Measurements from ENCODE around the gene TRIM74.
"Not testable (repeated sequence)": the region's sequence is repeated elsewhere in the genome, so short reads cannot be mapped to it uniquely, and the experiment has no call there.

TRIM74 gene

DNA sequence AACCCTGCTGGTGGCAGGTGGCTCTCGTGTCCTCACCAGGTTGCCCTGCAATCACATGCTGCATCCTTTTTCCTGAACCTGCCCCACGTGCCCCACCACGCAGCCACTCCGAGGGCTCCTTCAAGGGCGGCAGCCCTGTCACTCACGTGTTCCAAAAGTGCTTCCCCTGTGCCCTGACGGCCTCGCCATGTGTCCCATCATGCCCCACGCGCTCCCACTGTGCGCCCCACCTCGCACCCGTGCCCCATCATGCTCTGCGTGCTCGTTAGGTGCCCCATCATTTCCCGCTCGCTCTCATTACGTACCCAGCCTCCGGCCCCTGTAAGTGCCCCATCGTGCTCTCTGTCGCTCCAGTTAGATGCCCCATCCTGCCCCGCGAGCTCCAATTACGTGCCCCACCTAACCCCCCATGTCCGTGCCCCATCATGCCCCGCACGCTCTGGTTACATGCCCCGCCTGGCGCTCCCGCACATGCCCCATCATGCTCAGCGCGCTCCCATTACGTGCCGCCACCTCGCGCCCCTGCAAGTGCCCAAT lies at the start of gene TRIM74:
Gene TRIM74, minus strand, starts transcription at position 487 of the 537 bp plus-strand sequence. CDS start 3,309 bp downstream, outside the sequence.
- not testable (repeated sequence) for DNase-seq (ENCODE audit: low read depth in 2 of 2)

GRCh38 chr7:73006491-73006890 lies 37.2 kb upstream of the TRIM74 start:
- not testable (repeated sequence) for DNase-seq (ENCODE audit: low read depth in 2 of 2)

- DNase-seq (ENCODE audit: low read depth in 2 of 2) = peak; percentile 77 to 85
These were observed 36.6 kb upstream of the TRIM74 start for GRCh38 chr7:73005693-73006447.

DNA sequence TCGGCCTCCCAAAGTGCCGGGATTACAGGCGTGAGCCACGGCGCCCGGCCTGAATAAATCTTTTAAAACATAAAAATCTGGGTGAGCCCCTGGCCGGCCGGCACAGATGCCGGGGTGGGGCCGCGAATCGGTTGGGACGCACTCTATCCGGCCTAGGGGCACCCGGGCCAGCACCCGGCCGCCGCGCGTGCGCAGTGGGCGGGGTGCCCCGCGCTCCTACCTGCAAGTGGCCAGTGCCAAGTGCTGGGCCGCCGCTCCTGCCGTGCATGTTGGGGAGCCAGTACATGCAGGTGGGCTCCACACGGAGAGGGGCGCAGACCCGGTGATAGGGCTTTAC lies 36.1 kb upstream of the TRIM74 start:
- peak; percentile 51 to 62 for DNase-seq (ENCODE audit: low read depth in 2 of 2)

GRCh38 chr7:72997887-72998468 lies 28.7 kb upstream of the TRIM74 start:
- DNase-seq (ENCODE audit: low read depth in 2 of 2) = not testable (repeated sequence)

- not testable (repeated sequence) for DNase-seq (ENCODE audit: low read depth in 2 of 2)
These were observed 28.2 kb upstream of the TRIM74 start for GRCh38 chr7:72997447-72997846.

DNA sequence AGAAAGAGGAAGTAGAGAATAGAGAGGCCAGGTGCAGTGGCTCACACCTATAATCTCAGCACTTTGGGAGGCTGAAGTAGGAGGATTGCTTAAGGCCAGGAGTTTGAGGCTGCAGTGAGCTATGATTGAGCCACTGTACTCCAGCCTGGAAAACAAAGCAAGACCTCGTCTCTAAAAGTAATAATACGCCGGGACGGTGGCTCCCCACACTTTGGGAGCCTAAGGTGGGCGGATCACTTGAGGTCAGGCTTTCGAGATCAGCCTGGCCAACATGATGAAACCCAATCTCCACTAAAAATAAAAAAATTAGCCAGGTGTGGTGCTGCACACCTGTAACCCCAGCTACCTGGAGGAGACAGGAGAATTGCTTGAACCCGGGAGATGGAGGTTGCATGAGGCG lies 26.2 kb upstream of the TRIM74 start:
- DNase-seq (ENCODE audit: low read depth in 2 of 2) = not testable (repeated sequence)

- DNase-seq (ENCODE audit: low read depth in 2 of 2) = not testable (repeated sequence)
These were observed 21.1 kb upstream of the TRIM74 start for GRCh38 chr7:72990146-72990913.

DNA sequence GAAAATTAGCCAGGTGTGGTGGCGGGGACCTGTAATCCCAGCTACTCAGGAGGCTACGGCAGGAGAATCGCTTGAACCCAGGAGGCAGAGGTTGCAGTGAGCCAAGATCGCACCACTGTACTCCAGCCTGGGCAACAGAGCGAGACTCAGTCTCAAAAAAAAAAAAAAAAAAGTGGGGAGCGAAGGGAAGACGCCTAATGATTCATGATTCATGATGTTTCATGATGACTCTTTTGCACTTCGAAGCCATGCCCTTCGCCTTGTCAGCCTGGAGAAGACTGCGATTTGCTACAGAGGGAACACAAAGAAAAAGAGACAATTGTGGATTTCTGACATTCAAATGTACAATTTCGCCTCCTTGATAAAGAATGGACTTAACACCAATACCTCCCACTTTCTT lies 12.8 kb upstream of the TRIM74 start:
- not testable (repeated sequence) for DNase-seq (ENCODE audit: low read depth in 2 of 2)

- DNase-seq (ENCODE audit: low read depth in 2 of 2) = not testable (repeated sequence)
These were observed 11.1 kb upstream of the TRIM74 start for GRCh38 chr7:72980382-72980781.

DNA sequence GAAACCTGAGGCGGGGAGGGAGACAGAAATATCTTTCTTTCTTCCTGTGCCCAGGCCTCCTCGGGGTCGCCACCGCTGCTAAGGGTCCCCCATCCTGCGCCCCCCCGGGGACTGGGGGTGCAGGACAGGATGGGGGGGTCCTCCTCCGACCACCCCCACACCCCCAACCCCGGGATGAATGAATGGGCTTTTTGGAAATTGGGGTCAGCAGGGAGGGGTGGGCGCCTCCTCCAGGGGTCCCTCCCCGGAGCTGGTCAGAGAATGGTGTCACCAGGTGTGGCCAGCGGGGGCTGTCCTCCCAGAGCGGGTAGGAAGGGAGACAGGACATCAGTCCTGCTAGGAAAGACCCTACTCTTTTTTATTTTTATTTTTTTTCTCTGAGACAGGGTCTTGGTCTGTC lies 7.2 kb upstream of the TRIM74 start:
- not testable (repeated sequence) for DNase-seq (ENCODE audit: low read depth in 2 of 2)

- not testable (repeated sequence) for DNase-seq (ENCODE audit: low read depth in 2 of 2)
These were observed 6.5 kb upstream of the TRIM74 start for GRCh38 chr7:72975656-72976286.

DNA sequence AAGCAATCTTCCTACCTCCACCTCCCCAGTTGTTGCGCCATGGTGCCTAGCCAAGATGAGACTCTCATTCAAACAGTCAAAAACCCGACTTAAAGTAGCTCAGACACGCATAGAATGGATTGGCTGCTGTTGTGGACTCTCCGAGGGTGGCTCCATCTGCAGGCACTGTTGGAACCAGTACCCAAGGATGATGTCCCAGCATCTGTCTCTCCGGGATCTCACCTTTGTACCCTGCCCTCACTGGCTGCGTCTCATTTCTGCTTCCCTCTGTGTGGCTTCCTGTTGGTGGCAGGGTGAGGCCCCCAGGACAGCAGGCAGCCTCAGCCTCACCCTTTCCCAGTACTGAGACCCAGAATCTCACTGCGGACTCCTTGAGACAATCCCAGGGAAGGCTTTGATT lies 5.5 kb upstream of the TRIM74 start:
- DNase-seq (ENCODE audit: low read depth in 2 of 2) = not testable (repeated sequence)

GRCh38 chr7:72971505-72971904 lies 2.2 kb upstream of the TRIM74 start:
- DNase-seq (ENCODE audit: low read depth in 2 of 2) = not testable (repeated sequence)

- not testable (repeated sequence) for DNase-seq (ENCODE audit: low read depth in 2 of 2)
These were observed 422 bp upstream of the TRIM74 start for GRCh38 chr7:72969688-72970087.

DNA sequence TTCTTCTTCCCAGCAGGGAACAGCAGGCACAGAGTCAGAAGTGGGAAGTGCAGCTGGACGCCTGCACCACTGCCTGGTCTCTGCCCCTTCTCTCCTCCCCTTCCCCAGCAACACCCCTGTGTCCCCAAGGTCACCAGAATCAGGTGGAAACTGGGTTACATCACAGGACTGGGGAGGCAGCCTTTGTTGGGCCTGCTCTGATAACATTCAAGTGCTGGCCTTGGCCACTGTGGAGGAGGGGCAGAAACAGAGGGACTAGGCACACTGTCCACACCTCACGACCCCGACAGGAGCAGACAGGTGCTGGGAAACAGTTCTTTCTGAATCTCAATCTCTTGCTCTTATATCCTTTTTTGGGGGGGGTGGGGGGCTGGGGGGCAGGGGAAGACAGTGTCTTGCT lies 2.4 kb downstream of the TRIM74 start:
- DNase-seq (ENCODE audit: low read depth in 2 of 2) = not testable (repeated sequence)

- not testable (repeated sequence) for DNase-seq (ENCODE audit: low read depth in 2 of 2)
These were observed 3.9 kb downstream of the TRIM74 start for GRCh38 chr7:72965186-72965975.

- DNase-seq (ENCODE audit: low read depth in 2 of 2) = not testable (repeated sequence)
These were observed 6.2 kb downstream of the TRIM74 start for GRCh38 chr7:72963056-72963455.

- DNase-seq (ENCODE audit: low read depth in 2 of 2) = not testable (repeated sequence)
These were observed 8.0 kb downstream of the TRIM74 start for GRCh38 chr7:72961346-72961650.

DNA sequence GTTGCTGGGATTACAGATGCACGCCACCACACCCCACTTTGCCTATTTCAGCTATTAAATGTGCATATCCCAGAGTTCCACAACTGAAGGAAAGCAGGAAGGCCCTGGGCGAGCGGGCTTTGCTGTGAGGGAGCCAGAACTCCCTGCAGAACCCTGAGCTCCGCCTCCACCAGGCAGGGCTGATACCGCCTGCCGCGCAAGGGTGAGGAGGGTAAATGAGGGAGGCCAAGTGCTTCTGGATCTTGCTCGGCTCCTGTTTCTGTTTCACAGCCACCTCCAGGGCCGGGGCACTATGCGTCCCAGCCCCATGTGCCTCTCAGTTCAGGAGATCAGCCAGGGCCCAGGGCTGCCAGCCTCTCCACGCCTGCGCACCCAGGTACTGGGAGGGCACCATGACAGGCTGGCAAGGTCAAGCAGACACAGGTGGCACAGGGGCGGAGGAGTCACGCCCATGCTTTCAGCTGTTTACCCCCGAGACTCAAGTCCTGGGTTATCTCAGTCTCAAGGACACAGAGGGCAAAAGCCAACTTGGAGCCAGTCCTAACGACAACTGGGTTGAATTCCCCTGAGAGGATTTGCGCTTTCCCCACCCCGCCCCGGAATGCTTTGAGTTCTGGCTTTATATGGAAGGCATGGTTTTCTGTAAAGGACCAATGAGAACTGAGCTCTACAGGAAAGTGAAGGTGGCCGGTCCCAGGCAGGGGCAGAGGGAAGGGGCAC lies 8.5 kb downstream of the TRIM74 start:
- not testable (repeated sequence) for DNase-seq (ENCODE audit: low read depth in 2 of 2)
